Esophagus squamous epithelium (tissue), 4 donors: Measurements from ENCODE around the gene MKNK1.

Experiments used
- POLR2A ChIP-seq, 4 donors: fragments of 450-650 bp; IDR thresholded peaks; one replicate each; pipeline ENCODE4 v1.6.1; 2017; ENCODE audit warnings: antibody characterized with exemption in 4 of 4, mild to moderate bottlenecking in 4 of 4, moderate library complexity in 3 of 4
- TF ChIP-seq, protein P1 (sequence below), 6 experiments: fragments of 450-650 bp in 4 of 6; fragments of 200-600 bp in 2 of 6; sonication (generic) in 2 of 6; IDR thresholded peaks; one replicate each; pipeline ENCODE4 v1.5.1; 2016 to 2019; ENCODE audit warnings: antibody characterized with exemption in 6 of 6, mild to moderate bottlenecking in 4 of 6, moderate library complexity in 4 of 6

- TF ChIP-seq, protein P1, sequence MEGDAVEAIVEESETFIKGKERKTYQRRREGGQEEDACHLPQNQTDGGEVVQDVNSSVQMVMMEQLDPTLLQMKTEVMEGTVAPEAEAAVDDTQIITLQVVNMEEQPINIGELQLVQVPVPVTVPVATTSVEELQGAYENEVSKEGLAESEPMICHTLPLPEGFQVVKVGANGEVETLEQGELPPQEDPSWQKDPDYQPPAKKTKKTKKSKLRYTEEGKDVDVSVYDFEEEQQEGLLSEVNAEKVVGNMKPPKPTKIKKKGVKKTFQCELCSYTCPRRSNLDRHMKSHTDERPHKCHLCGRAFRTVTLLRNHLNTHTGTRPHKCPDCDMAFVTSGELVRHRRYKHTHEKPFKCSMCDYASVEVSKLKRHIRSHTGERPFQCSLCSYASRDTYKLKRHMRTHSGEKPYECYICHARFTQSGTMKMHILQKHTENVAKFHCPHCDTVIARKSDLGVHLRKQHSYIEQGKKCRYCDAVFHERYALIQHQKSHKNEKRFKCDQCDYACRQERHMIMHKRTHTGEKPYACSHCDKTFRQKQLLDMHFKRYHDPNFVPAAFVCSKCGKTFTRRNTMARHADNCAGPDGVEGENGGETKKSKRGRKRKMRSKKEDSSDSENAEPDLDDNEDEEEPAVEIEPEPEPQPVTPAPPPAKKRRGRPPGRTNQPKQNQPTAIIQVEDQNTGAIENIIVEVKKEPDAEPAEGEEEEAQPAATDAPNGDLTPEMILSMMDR (IDR thresholded peaks at IDR 0.05) = no peak
- no peak for TF ChIP-seq POLR2A (IDR thresholded peaks at IDR 0.05)
Observed at GRCh38 chr1:46554236-46554596, 49.9 kb downstream of the MKNK1 start.
